Measurements from ENCODE around the gene PDP2. TPM values are rescaled to one million over a fixed set of nuclear protein-coding genes. Genes with fewer than 3 reads are reported as not detected.

Gene PDP2
- total and polyA plus RNA-seq, 2 donors (not counting 3 experiments of a cell fraction or from before 2014, with no cell fraction given) = 4.4 to 9.3 TPM

DNA sequence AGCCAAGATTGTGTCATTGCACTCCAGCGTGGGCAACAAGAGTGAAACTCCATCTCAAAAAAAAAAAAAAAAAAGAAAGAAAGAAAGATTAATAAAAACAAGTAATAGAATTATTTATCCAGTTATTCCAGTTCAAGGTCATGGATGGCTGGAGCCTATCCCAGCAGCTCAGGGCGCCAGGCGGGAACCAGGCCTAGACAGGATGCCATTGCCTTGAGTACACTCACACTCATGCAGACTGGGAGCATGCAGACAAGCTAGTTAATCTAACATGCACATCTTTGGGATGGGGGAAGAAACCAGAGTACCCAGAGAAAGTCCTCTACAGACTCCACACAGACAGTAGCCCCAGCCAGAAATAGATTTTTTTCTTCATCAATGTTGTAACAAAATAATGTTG, 17.9 kb downstream of the PDP2 start:
- dilution Hi-C loops (cut with MboI; ENCODE audit: extremely low pct_ligation_motif_present, low sequenced_read_pairs) (no loop called here), intact Hi-C loops (cut with micrococcal nuclease) (loop anchor here (10.0 kb wide), 1 partner anchor 1957 kb away; no protein-coding TSS in a partner anchor)
- H3K36me3 ChIP-seq (ENCODE audit: control insufficient read depth in 2 of 2, extremely low read depth in 1 of 2, insufficient read depth in 2 of 2, low read length in 2 of 2) = no peaks in the 10 kb centered on the region
- H3K9me3 ChIP-seq (replicated peaks; ENCODE audit: control insufficient read depth, insufficient read depth, low read length) = no peaks in the 10 kb centered on the region
- no peak overlapping the region for H3K27ac ChIP-seq (ENCODE audit: insufficient read depth, low read depth, low read length)
- peaks cover 8% of the 10 kb centered on the region for H3K4me1 ChIP-seq (ENCODE audit: control insufficient read depth, extremely low read depth, insufficient read depth, low read length)
- H3K4me2 ChIP-seq (ENCODE audit: insufficient read depth, low read length) = no peak overlapping the region
- TF ChIP-seq POLR2AphosphoS5 (IDR thresholded peaks at IDR 0.05; ENCODE audit: insufficient read depth, low read depth, low read length) (no peak), MYC (IDR thresholded peaks at IDR 0.05; ENCODE audit: low read depth, low read length) (no peak), EZH2 (IDR thresholded peaks at IDR 0.05; ENCODE audit: borderline replicate concordance, low read depth, low read length, severe bottlenecking) (no peak), POLR2A (IDR thresholded peaks at IDR 0.05; ENCODE audit: low read depth, low read length) (no peak), JUN (IDR thresholded peaks at IDR 0.05; ENCODE audit: borderline replicate concordance, insufficient read depth, insufficient read length, low read depth) (no peak), FOS (IDR thresholded peaks at IDR 0.05; ENCODE audit: borderline replicate concordance, insufficient read depth, low read length) (no peak), GATA2 (IDR thresholded peaks at IDR 0.05; ENCODE audit: insufficient read depth, insufficient read length, low read depth, low read length) (no peak)
- TF ChIP-seq, protein P1, sequence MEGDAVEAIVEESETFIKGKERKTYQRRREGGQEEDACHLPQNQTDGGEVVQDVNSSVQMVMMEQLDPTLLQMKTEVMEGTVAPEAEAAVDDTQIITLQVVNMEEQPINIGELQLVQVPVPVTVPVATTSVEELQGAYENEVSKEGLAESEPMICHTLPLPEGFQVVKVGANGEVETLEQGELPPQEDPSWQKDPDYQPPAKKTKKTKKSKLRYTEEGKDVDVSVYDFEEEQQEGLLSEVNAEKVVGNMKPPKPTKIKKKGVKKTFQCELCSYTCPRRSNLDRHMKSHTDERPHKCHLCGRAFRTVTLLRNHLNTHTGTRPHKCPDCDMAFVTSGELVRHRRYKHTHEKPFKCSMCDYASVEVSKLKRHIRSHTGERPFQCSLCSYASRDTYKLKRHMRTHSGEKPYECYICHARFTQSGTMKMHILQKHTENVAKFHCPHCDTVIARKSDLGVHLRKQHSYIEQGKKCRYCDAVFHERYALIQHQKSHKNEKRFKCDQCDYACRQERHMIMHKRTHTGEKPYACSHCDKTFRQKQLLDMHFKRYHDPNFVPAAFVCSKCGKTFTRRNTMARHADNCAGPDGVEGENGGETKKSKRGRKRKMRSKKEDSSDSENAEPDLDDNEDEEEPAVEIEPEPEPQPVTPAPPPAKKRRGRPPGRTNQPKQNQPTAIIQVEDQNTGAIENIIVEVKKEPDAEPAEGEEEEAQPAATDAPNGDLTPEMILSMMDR (IDR thresholded peaks at IDR 0.05; ENCODE audit: extremely low read depth in 1 of 2, insufficient read depth in 1 of 2, low read depth in 1 of 2, low read length in 2 of 2) = no peak
- TF ChIP-seq, protein P2, sequence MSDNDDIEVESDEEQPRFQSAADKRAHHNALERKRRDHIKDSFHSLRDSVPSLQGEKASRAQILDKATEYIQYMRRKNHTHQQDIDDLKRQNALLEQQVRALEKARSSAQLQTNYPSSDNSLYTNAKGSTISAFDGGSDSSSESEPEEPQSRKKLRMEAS (IDR thresholded peaks at IDR 0.05; ENCODE audit: insufficient read depth, insufficient read length) = no peak
- FAIRE-seq (no peak), DNase-seq (ENCODE audit: low read depth, low spot score) (no peak)
- no peak overlapping the region for H3K4me3 ChIP-seq (replicated peaks in 1 of 3; ENCODE audit: insufficient read depth in 1 of 3, low read depth in 1 of 3, low read length in 3 of 3)
- H3K9me1 ChIP-seq (replicated peaks; ENCODE audit: control insufficient read depth, extremely low read depth, insufficient read depth, low read length) = no peaks in the 10 kb centered on the region
- CTCF ChIA-PET = interaction anchor here (0.9 to 2.1 kb wide), 3 partner anchors 12 to 257 kb away, joined by 3 to 11 read pairs (median 4); no protein-coding TSS in a partner anchor
- POLR2A ChIA-PET = no interaction called here
- H3K9ac ChIP-seq (replicated peaks; ENCODE audit: extremely low read depth, insufficient read depth, low read length) = no peak overlapping the region
- no TSS peak for BruUV-seq (replicated peaks)
- no peaks in the 10 kb centered on the region for H3K79me2 ChIP-seq (ENCODE audit: control insufficient read depth, insufficient read depth, low read length)
- no peaks in the 10 kb centered on the region for H3K27me3 ChIP-seq (ENCODE audit: control insufficient read depth in 2 of 2, insufficient read depth in 2 of 2, low read length in 2 of 2)
- H4K20me1 ChIP-seq (replicated peaks; ENCODE audit: control insufficient read depth, extremely low read depth, insufficient read depth, low read length) = no peaks in the 10 kb centered on the region
- H2AFZ ChIP-seq (ENCODE audit: low read depth, low read length) = no peak overlapping the region
